ENCODE measurements around the gene GSTO1.

GRCh38 chr10:104240078-104240477, 14.6 kb upstream of the GSTO1 start:
- no peak for TF ChIP-seq CTCF (IDR thresholded peaks at IDR 0.05; ENCODE audit: low read length)
- TF ChIP-seq EZH2 (optimal IDR thresholded peaks at IDR 0.05; ENCODE audit: low read depth, low read length) = no peak
- no peak for TF ChIP-seq EZH2phosphoT487 (IDR thresholded peaks at IDR 0.05; ENCODE audit: low read length)
